Stimulated activated CD8-positive, alpha-beta memory T cell treated with anti-CD3 and anti-CD28 coated beads, Interleukin-2, amount 100 ng/mL, for 1 hour (primary cell): ENCODE data around the gene TPH1.

Experiments used
- DNase-seq, 2 donors: peaks; one replicate each; pipeline ENCODE4 v3.0.0-alpha.2; 2020; ENCODE audit warnings: low read depth in 2 of 2

The TPH1 gene

DNA sequence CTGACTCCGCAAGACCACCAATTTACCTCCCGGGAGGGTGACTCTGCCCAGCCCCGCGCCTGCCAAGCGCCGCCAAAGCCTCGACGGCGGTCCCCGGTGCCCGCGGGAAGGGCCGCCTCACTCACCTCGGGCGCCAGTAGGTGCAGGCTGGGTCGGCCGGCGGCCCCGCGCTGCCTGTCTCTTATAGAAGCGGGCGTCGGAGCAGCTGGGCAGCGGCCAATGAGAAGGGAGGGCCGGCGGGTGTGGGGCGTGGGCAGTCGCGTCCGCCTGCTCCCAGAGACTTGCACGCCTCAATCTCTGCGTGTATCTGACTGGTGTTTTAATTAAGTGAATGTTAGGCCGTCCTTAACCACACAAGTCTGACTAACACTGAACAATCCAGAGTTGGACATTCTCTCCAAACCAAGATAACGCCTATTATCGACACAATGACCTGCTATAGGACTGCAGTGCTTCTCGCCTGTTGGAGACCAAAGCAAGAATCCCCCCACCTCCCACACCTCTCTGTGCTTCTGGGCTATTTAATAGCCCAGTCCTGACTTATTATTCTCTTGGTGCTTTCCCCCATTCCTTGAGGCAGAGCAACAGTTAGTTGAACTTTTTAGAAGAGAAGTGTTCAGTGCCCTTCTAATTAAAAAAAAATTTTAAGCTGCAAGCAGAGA, at the start of gene TPH1:
TPH1 (minus strand) TSS at position 154 of the 662 bp plus-strand sequence. CDS start 5,507 bp downstream, outside the sequence.
- DNase-seq: no peak

DNA sequence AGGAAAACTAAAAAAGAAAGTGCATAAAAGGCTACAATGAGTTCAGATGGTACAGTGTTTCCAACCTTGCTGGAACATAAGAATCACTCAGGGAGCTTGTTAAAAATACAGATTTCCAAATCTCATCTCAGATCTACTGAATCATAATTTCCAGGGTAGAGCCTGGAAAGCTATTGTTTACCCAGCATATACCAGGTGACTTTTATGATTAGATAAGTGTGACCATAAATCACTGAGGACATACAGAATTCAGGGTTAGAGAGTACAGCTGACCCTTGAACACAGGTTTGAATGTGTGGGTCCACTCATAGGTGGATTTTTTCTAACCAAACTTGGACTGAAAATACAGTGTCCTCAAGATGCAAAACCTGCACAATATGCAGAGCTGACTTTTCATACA, 47.9 kb upstream of the TPH1 start:
- no peak for DNase-seq

DNA sequence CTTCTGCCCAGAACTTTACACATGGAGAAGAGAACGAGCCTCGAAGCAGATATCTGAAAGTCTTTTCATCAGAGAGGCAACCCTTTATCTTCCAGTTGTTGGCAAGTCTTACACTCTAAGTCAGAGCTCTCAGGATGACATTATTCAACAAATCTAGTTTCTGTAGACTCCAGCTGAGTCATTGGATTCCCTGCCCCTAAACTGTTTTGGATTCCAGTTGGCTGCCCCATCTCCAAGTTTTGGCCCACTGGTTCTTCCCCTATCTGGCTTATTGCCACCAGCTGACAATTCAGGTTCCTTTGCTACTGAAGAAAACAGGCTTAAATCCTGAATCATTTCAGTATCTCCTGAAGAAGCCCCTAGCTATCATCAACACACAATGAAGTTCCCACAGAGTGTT, 45.7 kb upstream of the TPH1 start:
- DNase-seq: no peak

DNA sequence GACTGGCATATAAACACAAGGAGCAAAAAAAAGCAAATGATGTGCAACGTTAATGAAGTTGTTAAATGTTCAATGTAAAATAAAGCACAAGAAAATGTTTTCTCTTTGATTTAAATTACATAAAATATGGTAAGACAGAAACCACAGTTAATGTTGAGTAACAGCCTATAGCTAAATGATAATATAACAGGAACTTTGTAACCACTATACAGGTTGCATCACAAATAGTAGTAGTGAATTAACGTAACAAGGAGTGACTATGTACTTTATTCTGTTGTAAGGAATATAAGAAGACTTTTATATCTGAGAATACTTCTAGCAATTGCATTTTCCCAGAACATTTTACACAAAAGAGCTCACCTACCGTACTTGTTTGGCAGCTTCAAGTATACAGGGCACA, 42.9 kb upstream of the TPH1 start:
- no peak for DNase-seq

DNA sequence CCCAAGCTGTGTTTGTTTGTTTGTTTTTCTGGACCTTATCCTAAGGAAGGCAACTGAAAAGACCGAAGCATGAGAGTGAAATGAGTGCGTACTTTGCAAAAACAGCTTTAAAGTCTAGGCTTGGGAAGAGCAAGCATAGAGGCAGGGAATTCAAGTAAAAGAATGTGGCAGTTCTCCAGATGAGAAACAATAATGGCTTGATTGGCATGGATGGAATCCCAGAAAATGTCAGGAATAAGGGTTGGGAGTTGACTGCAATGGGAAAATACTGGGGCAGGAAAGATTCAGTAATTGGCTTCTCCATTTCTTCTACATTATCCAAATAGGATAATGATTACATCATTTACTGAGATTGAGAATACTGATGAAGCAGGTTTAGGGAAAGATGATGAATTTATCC, 42.3 kb upstream of the TPH1 start:
- DNase-seq: no peak

DNA sequence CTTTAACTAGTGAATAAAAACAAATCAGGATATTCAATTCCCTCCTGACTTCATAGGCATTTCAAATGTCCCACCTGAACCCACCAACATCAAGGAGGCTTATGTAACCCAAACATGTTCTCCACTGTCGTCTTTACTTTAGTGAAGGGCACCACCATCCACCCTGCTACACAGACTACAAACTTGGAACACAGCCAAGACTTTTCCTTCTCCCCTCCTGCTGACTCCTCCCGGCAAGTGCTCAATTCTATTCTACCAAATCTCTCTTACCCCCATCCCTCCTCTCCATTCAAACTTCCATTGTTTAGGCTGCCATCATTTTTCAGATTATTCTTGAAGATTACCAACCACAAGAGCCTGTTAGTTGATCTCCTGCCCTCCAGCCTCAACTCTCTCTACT, 35.5 kb upstream of the TPH1 start:
- DNase-seq: no peak

DNA sequence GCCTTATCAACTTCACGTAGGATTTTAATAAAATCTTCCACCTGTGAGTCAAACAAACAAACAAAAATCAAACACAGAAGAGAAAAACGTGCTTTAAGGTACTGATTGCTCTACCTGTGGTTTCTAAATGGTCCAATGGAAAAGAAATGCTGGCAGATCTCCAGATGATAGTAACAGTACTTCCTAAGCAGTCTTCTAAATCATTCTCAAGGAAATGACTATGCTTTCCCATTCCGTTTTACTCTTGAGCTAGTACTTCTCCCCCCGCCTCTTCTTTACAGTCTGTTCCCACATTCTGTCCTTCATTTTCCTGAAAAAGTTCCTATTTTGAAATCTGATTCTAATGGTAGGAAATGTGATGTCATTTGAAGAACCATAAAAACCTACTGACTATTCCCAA, 34.4 kb upstream of the TPH1 start:
- no peak for DNase-seq

DNA sequence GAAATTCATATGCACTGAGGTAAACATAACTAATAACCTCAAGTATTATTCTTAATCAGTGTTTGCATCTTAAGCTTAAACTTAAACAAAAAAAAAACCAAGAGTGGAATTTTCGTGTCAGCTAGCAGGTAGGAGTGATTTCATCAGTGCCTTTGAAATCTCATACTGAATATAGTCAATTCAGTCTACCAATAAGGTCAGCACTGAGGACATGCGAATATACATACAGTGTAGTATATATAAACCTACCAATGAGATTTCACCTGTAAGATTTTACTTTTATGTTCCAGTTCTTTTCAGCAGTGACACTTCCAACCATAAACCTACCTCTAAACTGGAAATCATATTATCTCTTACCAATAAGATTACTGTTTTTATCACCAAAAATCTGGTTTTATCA, 32.8 kb upstream of the TPH1 start:
- DNase-seq: no peak

DNA sequence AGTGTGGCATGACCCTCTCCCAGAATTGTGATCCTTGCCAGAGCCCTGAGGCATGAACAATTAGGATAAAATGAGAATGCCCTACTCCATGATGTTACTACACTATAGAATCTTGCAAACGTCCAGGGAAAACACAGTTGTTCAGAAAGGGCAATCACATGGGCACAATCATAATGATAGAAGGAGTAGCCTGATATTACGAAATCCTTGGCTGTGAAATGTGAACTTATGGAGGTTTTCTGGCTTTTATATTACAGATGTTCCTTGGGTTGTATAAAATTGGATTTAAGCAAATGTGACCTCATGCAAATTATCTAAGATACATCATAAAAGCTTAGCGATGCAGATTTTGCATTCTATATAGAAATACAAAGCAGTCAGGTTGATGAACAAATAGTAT, 29.4 kb upstream of the TPH1 start:
- no peak for DNase-seq

DNA sequence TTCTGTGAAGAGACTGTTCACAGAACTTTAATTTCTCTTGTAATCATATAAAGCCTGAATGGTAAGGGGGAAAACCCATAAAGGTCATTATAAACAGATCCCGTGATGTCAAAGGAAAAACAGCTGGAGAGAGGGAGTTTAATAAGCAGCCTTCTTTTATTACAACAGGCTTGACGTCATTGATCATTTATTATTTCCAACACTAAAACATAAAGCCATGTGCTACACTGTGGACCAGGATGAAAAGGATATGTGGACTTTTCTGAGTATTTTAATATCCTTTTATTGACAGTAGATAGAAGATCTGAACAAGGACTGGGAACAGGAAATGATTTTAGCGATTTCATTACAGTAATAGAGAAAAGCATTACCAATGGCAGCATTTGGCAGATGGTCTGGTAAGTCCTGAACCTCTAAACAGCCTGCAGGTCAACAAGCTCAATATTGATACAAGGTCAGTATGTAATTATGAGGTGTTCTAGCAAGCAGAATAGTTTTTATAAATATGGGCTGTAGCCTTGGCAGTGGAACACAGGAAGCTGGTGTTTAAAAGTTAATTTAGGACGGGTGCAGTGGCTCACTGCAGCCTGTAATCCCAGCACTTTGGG, 25.1 kb upstream of the TPH1 start:
- no peak for DNase-seq

DNA sequence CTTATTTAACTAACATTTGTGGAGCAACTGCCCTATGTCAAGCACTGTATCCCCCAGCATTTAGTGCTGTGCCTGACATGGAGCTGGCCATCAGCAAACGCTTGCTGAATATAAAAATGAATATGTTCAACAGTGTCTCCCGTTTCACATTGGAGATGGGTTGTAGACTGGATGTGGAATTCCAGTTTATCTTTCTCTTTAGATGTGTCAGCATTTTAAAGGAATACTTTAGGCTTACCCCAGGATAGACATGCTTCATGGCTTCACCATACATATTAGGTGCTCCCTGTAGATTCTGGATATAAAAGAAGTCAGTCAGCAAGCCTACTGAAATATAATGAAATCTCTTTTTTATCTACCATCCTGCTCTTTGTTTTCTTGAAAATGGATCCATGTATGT, 21.3 kb upstream of the TPH1 start:
- DNase-seq: no peak

DNA sequence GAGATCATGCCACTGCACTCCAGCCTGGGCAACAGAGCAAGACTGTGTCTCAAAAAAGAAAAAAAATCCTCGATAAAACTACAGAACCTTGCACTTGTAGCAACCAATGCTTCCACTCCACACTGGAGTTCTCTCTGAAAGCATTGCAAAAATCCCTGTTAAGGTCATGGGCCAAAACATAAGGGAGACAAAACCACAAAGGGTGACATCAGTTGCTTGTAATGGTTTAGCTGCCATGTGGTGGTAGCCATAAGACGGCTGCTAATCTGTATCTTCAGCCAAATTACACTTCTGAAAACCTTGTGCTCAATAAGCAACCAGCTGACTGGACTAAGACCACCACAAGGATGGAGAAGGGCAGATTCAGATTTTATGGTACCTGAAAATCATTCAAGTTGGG, 20.6 kb upstream of the TPH1 start:
- DNase-seq: no peak

DNA sequence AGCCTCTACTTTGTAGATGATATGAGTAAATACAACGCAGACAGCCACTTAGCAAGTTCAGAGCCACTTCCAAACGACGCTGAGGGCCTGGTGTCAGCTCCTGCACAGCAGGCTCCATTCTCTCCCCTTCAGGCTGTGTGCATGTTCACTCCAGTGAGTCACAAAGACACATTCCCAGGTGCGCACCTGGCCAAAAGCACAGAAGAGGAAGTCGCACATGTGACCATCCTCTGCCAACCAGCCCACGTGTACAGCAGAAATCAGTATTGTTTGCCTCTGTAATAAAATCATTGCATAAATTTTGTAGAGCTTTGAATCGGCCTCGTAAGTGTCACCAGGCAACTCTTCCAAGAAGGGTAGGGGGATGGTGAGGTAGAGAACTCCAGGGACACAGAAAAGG, 19.5 kb upstream of the TPH1 start:
- no peak for DNase-seq

DNA sequence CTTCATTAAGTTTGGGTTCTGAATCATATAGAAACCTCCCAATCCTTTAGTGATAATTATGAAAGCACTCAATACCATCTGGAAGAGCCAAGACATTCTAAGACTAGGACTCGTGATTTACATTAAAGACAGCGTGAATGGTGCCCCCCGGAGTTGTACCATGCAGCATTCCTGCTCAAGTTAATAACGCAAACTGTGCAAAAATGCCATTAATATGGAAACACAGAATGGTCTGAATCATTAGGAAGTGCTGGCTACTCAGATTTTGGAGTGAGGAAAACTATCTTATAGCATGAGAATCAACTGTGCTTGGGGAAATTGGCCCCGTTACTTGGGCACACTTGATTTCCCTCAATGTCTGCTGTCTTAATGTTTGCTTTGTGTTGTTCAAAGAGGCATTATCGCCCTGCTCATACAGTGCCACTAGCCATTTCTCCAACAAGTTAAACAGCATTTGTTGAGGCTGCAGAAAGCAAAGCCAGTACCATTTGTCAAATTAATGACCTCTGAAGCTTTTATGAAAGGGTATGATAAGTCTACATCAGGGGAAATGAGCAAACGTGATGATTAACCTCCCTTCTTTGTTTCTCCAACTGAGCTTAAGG, 18.5 kb upstream of the TPH1 start:
- DNase-seq: no peak

DNA sequence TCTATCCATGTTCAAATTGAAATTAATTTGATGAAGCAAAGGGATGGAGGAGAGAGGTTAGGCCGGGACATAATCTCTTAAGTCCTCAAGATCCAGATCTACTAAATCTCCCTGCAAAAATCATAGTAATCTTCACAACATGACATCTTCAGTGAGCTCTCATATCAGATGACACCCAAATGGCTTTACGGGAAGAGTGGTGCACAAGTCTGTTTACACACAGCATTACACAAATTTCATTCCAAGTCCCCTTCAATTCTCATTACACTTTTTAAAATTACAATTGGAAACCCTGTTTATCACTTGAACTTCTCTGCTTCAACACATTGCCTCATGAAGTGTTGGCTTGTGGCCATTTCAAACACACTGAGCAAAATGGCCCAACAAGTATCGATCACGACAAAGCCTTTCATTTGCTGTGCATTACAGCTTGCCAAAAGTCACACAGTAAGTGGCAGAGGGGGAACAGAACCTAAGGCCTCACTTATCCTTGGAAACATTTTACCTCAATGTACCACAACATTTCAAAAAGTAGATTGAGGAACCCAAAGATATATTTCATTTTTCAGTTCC, 17.9 kb upstream of the TPH1 start:
- no peak for DNase-seq

DNA sequence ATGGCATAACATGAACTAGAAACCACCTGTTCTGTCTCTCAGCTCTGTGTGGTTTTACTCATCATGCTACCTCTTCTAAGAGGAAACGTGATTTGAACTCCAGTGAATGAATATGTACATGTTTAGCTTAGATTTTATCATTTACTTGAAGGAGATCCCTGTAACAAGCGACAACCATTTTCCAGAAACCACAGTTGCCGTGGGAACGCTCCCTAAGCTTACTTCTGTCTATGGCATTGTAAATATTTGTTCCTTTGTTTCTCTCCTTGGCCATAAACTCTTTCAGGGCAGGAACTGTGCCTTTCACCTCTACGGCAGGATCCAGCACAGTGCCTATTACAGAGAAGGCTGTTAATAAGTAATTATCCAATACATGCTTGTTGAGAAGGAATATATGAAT, 17.1 kb upstream of the TPH1 start:
- DNase-seq: no peak

DNA sequence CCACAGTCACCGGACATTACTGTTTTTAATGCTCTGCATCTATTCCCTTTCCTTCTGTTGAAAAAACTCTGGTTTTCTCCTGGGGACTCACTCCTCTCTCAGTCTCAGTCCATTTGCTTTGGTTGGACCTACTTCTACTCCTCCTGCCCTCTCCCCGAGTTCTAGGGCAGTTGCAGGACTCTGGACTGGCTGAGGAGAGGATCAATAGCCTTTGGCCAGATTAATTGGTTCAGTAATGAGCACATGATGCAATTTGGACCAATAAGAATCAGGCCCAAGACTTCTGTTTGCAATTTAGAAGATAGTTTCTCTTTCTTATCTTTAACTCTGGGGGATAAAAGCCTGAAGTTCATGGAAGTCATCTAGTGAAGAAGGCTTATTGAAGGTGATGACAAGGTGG, 15.3 kb upstream of the TPH1 start:
- no peak for DNase-seq

DNA sequence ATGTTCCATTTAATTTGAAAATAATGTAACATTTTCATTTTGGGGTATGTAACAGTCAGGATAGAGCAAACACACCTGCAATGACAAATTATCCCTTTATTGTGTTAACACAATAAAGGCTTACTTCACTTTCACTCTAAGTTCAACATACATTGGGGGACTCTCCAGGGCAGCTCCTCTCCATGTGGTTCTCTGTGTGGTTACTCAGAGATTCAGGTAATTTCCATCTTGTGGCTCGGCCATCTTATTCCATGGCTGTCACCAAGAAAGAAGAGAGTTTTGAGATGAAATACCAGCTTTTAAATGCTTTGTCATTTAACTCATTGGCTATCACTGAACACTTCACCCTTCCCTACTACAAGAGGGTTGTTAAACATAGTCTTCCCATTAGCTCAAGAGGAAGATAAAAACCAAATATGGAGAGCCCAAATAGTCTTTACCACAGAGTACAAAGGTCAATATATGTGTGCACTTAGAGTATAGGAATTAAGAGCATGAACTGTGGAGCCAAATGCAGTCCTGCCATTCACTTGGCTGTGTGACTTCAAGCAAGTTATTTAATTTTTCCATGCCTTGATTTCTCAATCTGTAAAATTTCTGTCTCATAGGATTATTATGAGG, 10.6 kb upstream of the TPH1 start:
- DNase-seq: no peak

DNA sequence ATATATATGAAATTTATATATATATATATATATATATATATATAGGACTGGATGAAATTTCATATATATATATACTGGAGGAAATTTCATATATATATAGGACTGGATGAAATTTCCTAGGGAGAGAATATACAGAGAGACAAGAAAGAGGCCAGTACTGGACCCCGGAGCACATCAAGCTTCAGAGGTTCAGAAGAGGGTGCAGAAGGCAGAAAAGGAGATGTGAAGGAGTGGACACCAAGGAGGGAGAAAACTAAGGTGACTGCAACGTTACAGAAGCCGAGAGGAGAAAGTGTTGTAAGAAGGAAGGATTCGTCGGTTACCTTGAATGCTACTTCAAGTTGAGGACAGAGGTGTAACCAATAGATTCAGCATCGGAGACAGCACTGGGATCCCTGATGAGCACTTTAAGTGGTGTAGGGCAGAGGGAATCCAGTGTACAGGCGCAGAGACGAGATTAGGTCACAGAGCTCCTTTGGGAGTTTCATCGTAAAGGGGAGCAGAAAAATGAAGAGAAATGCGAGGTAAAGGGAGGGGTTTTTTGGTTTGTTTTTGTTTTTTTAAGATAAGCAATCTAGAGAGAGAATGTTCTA, 8.5 kb upstream of the TPH1 start:
- DNase-seq: no peak

DNA sequence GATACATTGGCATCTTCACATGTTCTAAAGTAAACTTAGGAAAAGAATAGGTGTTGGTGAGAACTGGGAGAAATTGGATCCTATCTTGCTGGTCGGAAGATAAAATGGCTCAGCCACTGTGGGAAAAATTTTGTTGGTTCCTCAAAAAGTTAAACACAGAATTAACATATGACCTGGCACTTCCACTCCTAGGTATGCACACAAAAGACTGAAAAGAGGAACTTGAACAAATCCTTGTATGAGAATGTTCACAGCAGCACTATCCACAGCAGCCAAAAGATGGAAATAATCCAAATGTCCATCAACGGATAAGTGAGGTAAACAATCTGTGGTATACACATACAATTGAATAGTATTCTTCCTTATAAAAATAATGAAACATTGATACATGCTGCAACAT, 4.8 kb upstream of the TPH1 start:
- DNase-seq: no peak

DNA sequence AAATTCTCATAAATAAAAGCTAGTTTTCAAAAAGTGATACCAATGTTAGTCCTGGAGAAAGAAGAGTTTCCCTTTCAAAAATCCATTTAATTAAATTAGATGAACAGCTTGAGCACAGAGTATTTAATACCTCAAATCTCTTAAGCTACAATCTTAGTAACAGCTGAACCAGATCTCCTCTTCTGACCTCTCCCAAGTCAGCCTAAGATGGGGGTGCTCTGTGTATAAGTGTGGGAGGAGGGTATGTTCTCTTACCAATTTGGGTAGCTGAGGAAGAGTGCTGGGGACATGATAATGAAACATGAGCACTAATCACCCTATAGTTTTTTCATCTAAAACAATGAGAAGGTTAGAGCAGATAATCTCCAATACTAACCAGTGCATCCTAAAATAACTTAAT, 9.6 kb downstream of the TPH1 start:
- DNase-seq: no peak

DNA sequence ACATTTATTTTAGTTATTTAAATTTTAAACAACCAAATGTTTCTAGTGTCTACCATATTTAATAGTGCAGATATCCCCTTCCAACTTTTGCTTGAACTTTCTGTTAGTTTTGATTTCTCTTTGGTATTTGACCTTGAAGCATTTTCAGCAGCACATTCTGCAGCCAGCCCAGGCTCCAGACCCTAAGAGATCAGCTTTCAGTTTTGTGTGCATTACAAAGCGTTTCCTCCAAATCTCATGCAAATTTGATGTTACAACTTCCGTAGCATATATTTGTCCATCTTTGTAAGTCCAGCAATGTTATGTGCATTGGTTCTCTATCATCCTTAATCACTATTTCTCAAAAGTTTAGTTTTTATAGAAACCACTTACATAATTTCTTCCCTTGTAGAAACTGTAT, 18.6 kb downstream of the TPH1 start:
- no peak for DNase-seq
